Activated T-helper 2 cell treated with anti-CD3 and anti-CD28 coated beads, Interferon-gamma antibody, Interleukin-2, Interleukin-4, amounts not matched to agents 10 μg/mL and 5 μg/mL and 100 μg/mL, durations not matched to agents 14 hours and 24 hours and 36 hours (primary cell): ENCODE measurements around the gene ARHGAP44. TPM values are rescaled to one million over a fixed set of nuclear protein-coding genes. Genes with fewer than 3 reads are reported as not detected.

Experiments used
- DNase-seq: peaks from one replicate; pipeline ENCODE4 v3.0.0; 2021; ENCODE audit warnings: low spot score
- H3K27ac Mint-ChIP-seq: one replicate; pipeline ENCODE4 v1.8.0; 2021; ENCODE audit warnings: mixed read lengths
- H3K27me3 Mint-ChIP-seq: one replicate; pipeline ENCODE4 v1.8.0; 2021; ENCODE audit warnings: low read depth, mixed read lengths
- H3K36me3 Mint-ChIP-seq: one replicate; pipeline ENCODE4 v1.8.0; 2021; ENCODE audit warnings: low read depth, mixed read lengths
- H3K4me1 Mint-ChIP-seq: one replicate; pipeline ENCODE4 v1.8.0; 2021; ENCODE audit warnings: low read depth, mixed read lengths
- H3K4me3 Mint-ChIP-seq: one replicate; pipeline ENCODE4 v1.8.0; 2021; ENCODE audit warnings: low read depth, mild to moderate bottlenecking, moderate library complexity, mixed read lengths
- H3K9me3 Mint-ChIP-seq: one replicate; pipeline ENCODE4 v1.8.0; 2021; ENCODE audit warnings: mixed read lengths
- intact Hi-C: fragments of 100-400 bp; cut with micrococcal nuclease; formaldehyde crosslinking; loops from one replicate; pipeline ENCODE4 v1.15.1; 2023
- total RNA-seq: library from RNA; stranded (reverse); gene quantifications from 2 replicates; pipeline ENCODE4 v1.2.3, GENCODE V29; 2022

Gene ARHGAP44
- total RNA-seq, 1 donor from 2014 or later = 0.21 TPM

- H3K36me3 Mint-ChIP-seq = no peaks in the 10 kb centered on the region
- H3K4me3 Mint-ChIP-seq = no peak overlapping the region
- intact Hi-C loops = no loop called here
- DNase-seq = no peak
- H3K4me1 Mint-ChIP-seq = peaks cover 4% of the 10 kb centered on the region
- H3K27me3 Mint-ChIP-seq = no peaks in the 10 kb centered on the region
- H3K27ac Mint-ChIP-seq = no peak overlapping the region
- no peaks in the 10 kb centered on the region for H3K9me3 Mint-ChIP-seq
Measured at GRCh38 chr17:12982224-12982623, 192.9 kb downstream of the ARHGAP44 start.

DNA sequence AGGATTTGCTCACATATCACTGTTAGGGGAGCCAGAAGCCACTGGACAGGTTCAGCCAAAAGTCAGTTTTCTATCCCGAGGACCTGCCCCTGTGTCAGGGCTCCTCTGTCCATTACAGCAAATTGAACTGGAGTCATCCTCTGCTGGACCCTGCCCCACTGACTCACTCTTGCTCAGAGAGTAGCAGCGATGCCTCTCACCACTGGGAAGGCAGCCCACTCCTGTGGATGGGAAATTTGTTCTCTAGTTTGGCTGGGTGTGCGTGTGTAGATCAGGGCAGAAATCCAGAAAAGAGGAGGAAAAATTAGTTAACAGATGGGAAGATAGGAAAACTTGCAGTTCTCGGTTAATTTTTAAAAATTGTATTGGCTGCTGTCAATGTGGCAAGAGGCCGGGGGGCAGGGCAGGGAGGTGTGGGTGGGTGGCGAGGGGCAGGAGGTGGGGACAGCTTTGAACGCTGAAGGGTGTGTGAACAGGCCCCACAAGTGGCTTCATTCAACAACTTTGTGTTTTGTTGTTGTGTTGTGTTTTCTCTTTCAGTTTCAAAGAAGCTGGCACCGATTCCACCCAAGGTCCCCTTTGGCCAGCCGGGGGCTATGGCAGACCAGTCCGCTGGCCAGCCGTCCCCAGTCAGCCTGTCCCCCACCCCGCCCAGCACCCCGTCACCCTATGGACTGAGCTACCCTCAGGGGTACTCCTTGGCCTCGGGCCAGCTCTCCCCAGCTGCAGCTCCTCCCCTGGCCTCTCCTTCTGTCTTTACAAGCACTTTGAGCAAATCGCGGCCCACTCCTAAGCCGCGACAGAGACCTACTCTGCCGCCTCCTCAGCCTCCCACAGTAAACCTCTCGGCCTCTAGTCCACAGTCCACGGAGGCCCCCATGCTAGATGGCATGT, 194.9 kb downstream of the ARHGAP44 start:
- intact Hi-C loops = no loop called here
- Mint-ChIP-seq H3K4me3 (no peak overlapping the region), H3K36me3 (no peaks in the 10 kb centered on the region)

DNA sequence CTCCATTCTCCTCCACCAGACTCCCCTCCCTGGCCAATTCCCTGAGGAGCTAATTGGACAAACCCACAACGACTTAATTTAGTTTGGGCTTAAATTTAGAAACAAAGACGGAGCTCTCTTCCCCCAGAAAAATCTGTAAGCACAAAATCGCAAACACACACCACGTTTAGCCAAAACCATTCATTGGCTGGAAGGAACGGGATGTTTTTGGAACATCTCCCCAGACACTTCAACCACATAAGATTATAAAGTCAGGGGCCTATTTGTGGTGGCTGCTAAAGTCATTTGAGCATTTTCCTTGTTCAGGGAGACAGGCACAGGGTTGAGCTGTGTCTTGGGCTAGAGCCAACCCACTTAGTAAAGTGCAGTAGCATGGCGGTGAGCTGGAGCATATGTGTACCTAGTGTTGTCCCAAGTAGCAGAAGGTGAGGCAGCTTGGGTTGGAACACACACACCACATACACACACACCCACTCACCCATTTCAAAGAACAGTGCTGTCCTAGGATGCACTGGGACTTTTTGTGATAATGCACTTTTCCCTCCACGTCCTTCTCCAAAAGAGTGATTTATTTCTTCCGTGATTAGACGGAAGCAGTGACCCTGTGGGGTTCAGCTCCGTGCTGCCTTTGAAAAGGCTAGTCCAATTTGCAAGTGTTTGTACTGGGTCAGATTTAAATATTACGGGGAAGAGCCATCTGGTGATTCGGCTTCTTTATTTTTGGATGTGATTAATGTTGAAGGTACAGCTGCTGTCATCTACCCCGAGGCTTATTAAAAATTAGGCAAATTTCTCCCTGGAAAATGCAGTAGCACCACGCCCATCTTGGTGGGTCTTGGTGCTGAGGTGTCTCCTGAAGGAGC, 196.4 kb downstream of the ARHGAP44 start:
- peaks cover 4% of the 10 kb centered on the region for H3K4me1 Mint-ChIP-seq

More for the DNA sequence above, 194.9 kb downstream of the ARHGAP44 start:
- Mint-ChIP-seq H3K4me1 (peaks cover 4% of the 10 kb centered on the region), H3K9me3 (no peaks in the 10 kb centered on the region), H3K27ac (no peak overlapping the region), H3K27me3 (no peaks in the 10 kb centered on the region)
- DNase-seq = no peak

DNA sequence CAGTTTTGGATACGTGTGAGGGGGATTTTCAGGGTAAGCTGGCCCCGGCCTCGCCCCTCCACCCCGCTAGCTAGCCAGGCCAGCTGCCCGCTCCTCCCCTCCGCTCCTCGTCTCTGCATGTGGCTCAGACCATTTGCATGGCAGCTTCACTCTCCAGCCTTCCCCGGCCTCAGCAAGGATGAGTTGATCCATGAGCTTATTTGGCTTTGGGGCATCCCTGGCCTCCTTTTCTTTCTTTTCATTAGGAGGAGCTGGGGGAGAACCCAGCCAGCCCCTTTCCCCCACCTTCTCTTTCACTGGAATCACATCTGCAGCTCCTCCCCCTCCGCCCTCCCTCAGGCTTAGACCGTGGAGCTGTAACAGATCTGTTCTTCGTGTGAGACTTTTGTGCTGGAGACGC, 197.8 kb downstream of the ARHGAP44 start:
- Mint-ChIP-seq H3K27me3 (no peaks in the 10 kb centered on the region), H3K36me3 (peaks cover 23% of the 10 kb centered on the region), H3K9me3 (no peaks in the 10 kb centered on the region), H3K4me1 (peaks cover 4% of the 10 kb centered on the region), H3K27ac (no peak overlapping the region), H3K4me3 (no peak overlapping the region)
- intact Hi-C loops = no loop called here
- DNase-seq = no peak

More for the DNA sequence above, 196.4 kb downstream of the ARHGAP44 start:
- Mint-ChIP-seq H3K36me3 (peaks cover 9% of the 10 kb centered on the region), H3K27me3 (no peaks in the 10 kb centered on the region), H3K9me3 (no peaks in the 10 kb centered on the region), H3K27ac (no peak overlapping the region), H3K4me3 (no peak overlapping the region)
- intact Hi-C loops = no loop called here
- no peak for DNase-seq

GRCh38 chr17:12990041-12990808, 200.9 kb downstream of the ARHGAP44 start:
- H3K4me1 Mint-ChIP-seq = no peaks in the 10 kb centered on the region
- no peak for DNase-seq
- H3K27me3 Mint-ChIP-seq = no peaks in the 10 kb centered on the region
- H3K9me3 Mint-ChIP-seq = no peaks in the 10 kb centered on the region
- H3K36me3 Mint-ChIP-seq = peaks cover 46% of the 10 kb centered on the region
- no peak overlapping the region for H3K4me3 Mint-ChIP-seq
- intact Hi-C loops = no loop called here
- H3K27ac Mint-ChIP-seq = no peak overlapping the region

DNA sequence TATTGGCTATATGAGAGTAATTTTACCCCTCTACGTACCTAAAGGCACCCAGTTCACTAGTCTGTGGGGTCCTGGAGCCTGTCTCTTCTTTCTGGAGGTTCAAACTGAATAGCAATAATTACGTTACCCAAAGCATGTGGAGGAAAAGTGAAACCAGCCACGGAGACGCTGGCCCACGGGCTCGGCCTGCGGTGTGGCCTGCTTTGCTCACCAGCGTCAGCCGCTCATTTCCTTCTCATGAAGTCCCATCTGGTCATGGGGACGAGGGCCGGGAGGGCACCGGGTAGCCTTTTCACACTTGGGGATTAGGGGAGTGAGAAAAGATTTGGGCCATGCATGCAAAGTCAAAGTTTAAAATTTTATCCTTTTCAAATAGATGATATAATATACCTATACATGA, 201.6 kb downstream of the ARHGAP44 start:
- H3K9me3 Mint-ChIP-seq = no peaks in the 10 kb centered on the region
- no peak overlapping the region for H3K4me3 Mint-ChIP-seq
- intact Hi-C loops = no loop called here
- no peaks in the 10 kb centered on the region for H3K27me3 Mint-ChIP-seq
- no peak overlapping the region for H3K27ac Mint-ChIP-seq
- no peaks in the 10 kb centered on the region for H3K4me1 Mint-ChIP-seq
- DNase-seq = no peak
- H3K36me3 Mint-ChIP-seq = peaks cover 49% of the 10 kb centered on the region

DNA sequence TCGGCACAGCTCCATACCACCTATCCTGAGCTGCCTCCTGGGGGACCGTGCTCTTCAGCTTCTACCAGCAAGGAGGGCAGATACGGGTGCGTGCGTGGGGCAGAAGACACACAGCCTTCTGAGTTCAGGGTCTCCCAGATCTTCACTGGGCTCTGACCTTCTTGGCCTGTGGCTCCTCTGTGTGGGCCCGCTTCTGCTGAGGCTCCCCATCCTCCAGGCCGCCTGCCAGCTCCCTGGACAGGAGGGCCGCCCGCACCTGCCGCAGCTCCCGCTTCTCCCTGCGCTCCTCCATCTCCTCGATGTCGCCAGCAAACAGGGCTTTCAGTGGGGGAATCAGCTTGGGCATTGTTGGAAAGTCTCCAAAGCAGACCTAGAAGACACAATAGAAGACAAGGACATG, 203.4 kb downstream of the ARHGAP44 start:
- peaks cover 66% of the 10 kb centered on the region for H3K36me3 Mint-ChIP-seq

DNA sequence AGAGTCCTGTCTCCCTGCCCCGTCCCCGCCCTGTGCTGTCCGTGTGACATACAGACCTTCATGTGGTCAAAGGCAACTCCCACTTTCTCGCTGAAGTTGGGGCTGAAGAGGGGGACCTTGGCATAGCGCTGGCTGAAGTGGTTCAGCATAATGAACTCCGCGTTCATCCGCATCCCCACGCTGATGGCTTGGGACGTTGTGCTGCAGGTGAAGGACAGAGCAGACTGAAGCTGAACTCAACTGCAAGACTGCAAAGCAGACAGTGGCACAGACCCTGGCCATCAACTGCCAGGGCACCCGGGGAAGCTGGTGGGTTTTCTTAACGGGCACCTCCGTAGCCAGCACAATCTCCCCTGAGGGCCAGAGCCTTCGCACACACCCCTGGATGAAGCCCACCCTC, 204.3 kb downstream of the ARHGAP44 start:
- Mint-ChIP-seq H3K4me3 (no peak overlapping the region), H3K36me3 (peaks cover 76% of the 10 kb centered on the region), H3K9me3 (no peaks in the 10 kb centered on the region), H3K27ac (no peak overlapping the region), H3K4me1 (no peaks in the 10 kb centered on the region), H3K27me3 (no peaks in the 10 kb centered on the region)
- DNase-seq = no peak
- intact Hi-C loops = no loop called here

More for the DNA sequence above, 203.4 kb downstream of the ARHGAP44 start:
- Mint-ChIP-seq H3K9me3 (no peaks in the 10 kb centered on the region), H3K4me1 (no peaks in the 10 kb centered on the region), H3K27ac (no peak overlapping the region), H3K27me3 (no peaks in the 10 kb centered on the region), H3K4me3 (no peak overlapping the region)
- no peak for DNase-seq
- intact Hi-C loops = no loop called here

DNA sequence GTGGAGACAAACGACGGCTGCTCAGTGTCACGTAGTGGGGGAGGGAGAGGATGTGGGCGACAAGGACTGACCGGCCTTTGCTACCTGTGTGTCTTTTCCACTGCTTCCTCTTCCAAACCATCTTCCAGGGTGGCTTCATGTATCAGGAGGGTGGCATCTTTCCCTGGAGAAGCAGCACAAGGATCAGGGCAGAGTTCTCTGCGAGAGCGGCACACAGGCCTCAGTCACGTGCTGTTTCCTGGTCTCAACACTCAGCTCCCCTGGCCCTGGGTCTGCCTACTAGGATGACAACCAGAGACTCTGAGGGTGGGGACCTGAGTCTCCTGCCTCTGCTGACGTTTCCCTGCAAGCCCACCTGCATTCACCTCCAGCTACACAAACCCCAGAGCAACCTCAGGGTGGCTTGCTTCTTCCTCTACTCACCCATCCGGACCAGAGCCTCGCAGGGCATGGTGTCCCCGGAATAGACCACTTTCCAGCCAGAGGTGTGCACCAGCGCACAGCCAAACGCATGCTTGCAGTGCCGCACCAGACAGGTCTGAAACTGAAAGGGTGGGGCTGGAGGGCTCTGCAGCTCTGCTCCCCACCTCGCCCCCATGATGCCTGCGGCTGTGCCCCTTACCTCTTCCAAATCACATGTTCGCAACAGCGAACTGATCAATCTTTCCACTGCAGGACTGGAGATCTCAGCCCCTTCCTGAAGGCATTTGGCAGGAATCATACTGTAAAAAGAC, 205.2 kb downstream of the ARHGAP44 start:
- no peaks in the 10 kb centered on the region for H3K9me3 Mint-ChIP-seq
- H3K4me1 Mint-ChIP-seq = no peaks in the 10 kb centered on the region
- H3K4me3 Mint-ChIP-seq = no peak overlapping the region
- H3K36me3 Mint-ChIP-seq = peaks cover 78% of the 10 kb centered on the region
- DNase-seq = no peak
- no peak overlapping the region for H3K27ac Mint-ChIP-seq
- no peaks in the 10 kb centered on the region for H3K27me3 Mint-ChIP-seq
- intact Hi-C loops = no loop called here

DNA sequence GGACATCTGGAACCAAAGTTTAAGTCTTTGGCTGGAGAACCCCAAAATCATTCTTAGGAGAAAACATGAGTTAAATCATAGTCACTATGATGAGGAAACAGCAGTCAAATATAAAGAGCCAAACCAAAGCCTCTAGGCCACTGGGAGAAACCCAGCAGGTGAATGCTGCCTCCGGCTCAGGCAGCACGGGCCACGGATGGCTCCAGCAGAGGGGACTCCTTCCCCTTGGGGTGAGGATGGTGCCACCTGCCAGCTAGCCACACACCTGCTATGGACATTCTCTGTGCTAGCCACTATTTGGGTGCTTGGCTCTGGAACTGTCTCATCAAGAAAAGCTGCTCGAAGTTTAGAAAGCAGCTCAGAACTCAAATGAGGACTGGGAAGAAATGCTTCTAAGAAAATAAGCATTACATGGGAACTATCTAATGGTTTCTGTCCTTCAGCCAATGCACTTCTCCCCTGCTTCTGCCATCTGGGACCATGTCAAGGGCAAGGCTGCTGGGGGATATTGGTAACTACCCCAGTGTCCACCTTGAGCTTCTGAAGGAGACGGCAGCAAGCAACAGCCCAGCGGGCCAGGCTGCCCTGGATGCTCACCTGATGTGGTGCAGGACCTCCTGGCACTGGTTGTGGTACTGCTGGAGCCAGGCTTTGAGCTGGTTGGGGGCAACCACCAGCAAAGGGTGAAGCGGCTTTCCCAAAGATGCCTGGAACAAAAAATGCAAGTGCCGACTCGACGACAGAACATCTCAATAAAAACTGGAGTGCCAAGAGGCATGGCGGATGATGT, 206.0 kb downstream of the ARHGAP44 start:
- intact Hi-C loops = no loop called here
- Mint-ChIP-seq H3K27me3 (no peaks in the 10 kb centered on the region), H3K4me1 (no peaks in the 10 kb centered on the region), H3K9me3 (no peaks in the 10 kb centered on the region), H3K27ac (no peak overlapping the region), H3K4me3 (no peak overlapping the region), H3K36me3 (peaks cover 71% of the 10 kb centered on the region)
- DNase-seq = no peak

DNA sequence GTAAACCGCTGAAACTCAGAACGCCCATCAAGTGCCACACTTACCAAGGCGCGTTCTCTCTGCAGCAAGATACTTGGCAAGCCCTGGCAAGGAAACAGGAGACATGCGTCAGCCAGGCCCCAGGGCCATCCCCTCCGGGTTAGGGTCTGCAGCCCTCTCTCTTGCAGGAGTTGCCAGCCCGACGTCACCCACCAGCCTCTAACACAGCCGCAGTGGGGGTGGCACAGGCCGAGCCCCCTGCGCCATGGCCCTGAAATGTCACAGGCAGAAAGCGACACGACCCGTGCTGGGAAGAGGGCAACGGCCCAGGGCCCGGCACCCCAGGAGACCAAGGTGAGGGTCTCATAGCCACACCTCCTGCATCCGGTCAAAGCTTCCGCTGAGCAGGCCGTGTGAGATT, 206.6 kb downstream of the ARHGAP44 start:
- Mint-ChIP-seq H3K27me3 (no peaks in the 10 kb centered on the region), H3K27ac (no peak overlapping the region), H3K9me3 (no peaks in the 10 kb centered on the region), H3K36me3 (peaks cover 69% of the 10 kb centered on the region), H3K4me3 (no peak overlapping the region), H3K4me1 (no peaks in the 10 kb centered on the region)
- no peak for DNase-seq
- intact Hi-C loops = no loop called here
